ENCODE data around the gene SHISA4.

DNA sequence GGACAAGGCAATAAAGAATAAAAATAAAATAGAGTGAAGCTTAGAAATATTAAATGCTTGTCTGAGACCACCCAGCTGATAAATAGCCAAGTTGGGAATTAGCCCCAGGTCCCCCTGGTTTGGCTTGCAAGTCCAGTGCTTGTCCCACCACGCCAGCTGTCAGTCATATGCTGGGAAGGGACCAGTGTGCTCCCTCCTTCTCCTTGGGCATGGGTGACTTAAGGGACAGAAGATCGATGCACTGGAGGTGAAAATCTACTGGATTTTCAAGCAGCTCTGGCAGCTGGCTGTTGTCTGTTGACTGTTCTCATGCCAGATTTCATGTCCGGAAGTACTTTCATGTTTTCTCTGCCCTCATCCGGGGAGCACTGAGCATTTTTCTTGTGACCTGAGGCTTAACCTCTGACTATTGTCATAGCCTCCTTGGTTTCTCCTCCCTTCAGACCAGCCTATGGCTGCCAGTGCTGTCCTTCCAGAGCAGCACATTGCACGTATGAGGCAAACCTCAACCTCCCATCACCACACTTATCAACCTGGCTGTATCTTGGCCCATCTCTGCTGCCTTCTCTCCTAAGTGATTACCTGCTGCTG lies 45.2 kb downstream of the SHISA4 start:
- TF ChIP-seq CTCF (IDR thresholded peaks at IDR 0.05) (no peak), POLR2A (IDR thresholded peaks at IDR 0.05) (no peak), POLR2AphosphoS5 (IDR thresholded peaks at IDR 0.05) (no peak), EP300 (IDR thresholded peaks at IDR 0.05) (no peak)

Data from upper lobe of left lung (tissue), 4 donors.